ENCODE measurements around the gene MATN1. TPM values are rescaled to one million over a fixed set of nuclear protein-coding genes. Genes with fewer than 3 reads are reported as not detected.

Gene MATN1
- total RNA-seq, 1 experiment from 2014 or later: not detected

GRCh38 chr1:30663596-30664091, 59.7 kb downstream of the MATN1 start:
- no peak for DNase-seq (ENCODE audit: low spot score)

GRCh38 chr1:30662291-30662840, 61.0 kb downstream of the MATN1 start:
- no peak for DNase-seq (ENCODE audit: low spot score)

- no peak for DNase-seq (ENCODE audit: low spot score)
Observed at GRCh38 chr1:30661311-30661710, 62.1 kb downstream of the MATN1 start.

Small RNA genes within 50 kb of the gene (small RNA-seq; reads per million reads assigned to genes)
- not detected for gene MIR4420

Other genes with a start within 250 kb of the MATN1 start
- 0.08 TPM in 1 of 2 replicates, not detected in the other for gene LAPTM5, start 34.2 kb upstream of the MATN1 start, total RNA-seq (2014; rRNA removed; shearing (Covaris generic))
- 0.31 and 0.42 TPM in 2 replicates for gene SDC3, start 185.2 kb upstream of the MATN1 start, total RNA-seq (2014; rRNA removed; shearing (Covaris generic))